Calu3 (cell line): ENCODE results near the gene TXNDC5. TPM values are rescaled to one million over a fixed set of nuclear protein-coding genes. Genes with fewer than 3 reads are reported as not detected.
"Not testable (repeated sequence)": the region's sequence is repeated elsewhere in the genome, so short reads cannot be mapped to it uniquely, and the experiment has no call there.

Source experiments
- BruUV-seq: library from RNA; stranded (reverse); fragments of 400-500 nt; replicated peaks from 2 replicates; lab custom pipeline; 2021; lab: Mats Ljungman, UMichigan
- CTCF ChIA-PET: fragments of 300-600 bp; sonication (Branson Sonifier 250); formaldehyde crosslinking; loops from one replicate; lab custom pipeline; 2022; ENCODE audit warnings: antibody characterized with exemption; lab: Charles Lee
- DNase-seq: peaks from one replicate; pipeline ENCODE4 v3.0.0; 2022
- H3K27ac Mint-ChIP-seq: one replicate; pipeline ENCODE4 v1.8.0; 2022; ENCODE audit warnings: mixed read lengths; ENCODE audit not compliant: unreplicated experiment
- H3K27me3 Mint-ChIP-seq: one replicate; pipeline ENCODE4 v1.8.0; 2022; ENCODE audit warnings: mixed read lengths; ENCODE audit not compliant: unreplicated experiment
- H3K36me3 Mint-ChIP-seq: one replicate; pipeline ENCODE4 v1.8.0; 2022; ENCODE audit warnings: mild to moderate bottlenecking, moderate library complexity, mixed read lengths; ENCODE audit not compliant: insufficient read depth, unreplicated experiment
- H3K4me1 Mint-ChIP-seq: one replicate; pipeline ENCODE4 v1.8.0; 2022; ENCODE audit warnings: mild to moderate bottlenecking, low read depth, mixed read lengths; ENCODE audit not compliant: unreplicated experiment
- H3K4me3 Mint-ChIP-seq: one replicate; pipeline ENCODE4 v1.8.0; 2022; ENCODE audit warnings: mild to moderate bottlenecking, low read depth, moderate library complexity, mixed read lengths; ENCODE audit not compliant: unreplicated experiment
- H3K9me3 Mint-ChIP-seq: one replicate; pipeline ENCODE4 v1.8.0; 2022; ENCODE audit warnings: low read depth, mixed read lengths; ENCODE audit not compliant: unreplicated experiment
- intact Hi-C: fragments of 100-400 bp; cut with micrococcal nuclease; formaldehyde crosslinking; loops from one replicate; pipeline ENCODE4 v1.10.0; 2022; ENCODE audit not compliant: unreplicated experiment
- total RNA-seq: library from RNA; stranded (reverse); gene quantifications from 2 replicates; pipeline ENCODE4 v1.2.3, GENCODE V29; 2022
- TF ChIP-seq, protein P1 (sequence below): fragments of 200-600 bp; IDR thresholded peaks from one replicate; pipeline ENCODE4 v1.8.0; 2022; ENCODE audit warnings: antibody characterized with exemption; ENCODE audit not compliant: unreplicated experiment

The TXNDC5 gene
- total RNA-seq, 1 experiment from 2014 or later, result 111 TPM

DNA sequence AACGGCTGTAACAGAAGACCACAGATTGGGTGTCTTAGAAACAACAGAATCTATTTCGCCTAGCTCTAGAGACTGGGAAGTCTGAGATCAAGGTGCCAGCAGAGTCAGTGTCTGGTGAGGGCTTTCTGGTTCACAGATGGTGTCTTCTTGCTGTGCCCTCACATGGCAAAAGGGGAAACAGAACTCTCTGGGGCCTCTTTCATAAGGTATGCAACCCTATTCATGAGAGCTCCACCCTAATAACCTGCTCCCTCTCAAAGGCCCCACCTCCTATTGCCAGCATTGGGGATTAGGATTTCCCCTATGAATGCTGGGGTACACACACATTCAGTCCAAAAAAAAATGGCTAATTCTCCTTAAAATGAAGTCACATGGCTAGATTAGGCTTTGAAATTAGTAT, 10.0 kb downstream of the TXNDC5 start:
- DNase-seq, result no peak
- CTCF ChIA-PET, result no interaction called here
- TF ChIP-seq, protein P1, sequence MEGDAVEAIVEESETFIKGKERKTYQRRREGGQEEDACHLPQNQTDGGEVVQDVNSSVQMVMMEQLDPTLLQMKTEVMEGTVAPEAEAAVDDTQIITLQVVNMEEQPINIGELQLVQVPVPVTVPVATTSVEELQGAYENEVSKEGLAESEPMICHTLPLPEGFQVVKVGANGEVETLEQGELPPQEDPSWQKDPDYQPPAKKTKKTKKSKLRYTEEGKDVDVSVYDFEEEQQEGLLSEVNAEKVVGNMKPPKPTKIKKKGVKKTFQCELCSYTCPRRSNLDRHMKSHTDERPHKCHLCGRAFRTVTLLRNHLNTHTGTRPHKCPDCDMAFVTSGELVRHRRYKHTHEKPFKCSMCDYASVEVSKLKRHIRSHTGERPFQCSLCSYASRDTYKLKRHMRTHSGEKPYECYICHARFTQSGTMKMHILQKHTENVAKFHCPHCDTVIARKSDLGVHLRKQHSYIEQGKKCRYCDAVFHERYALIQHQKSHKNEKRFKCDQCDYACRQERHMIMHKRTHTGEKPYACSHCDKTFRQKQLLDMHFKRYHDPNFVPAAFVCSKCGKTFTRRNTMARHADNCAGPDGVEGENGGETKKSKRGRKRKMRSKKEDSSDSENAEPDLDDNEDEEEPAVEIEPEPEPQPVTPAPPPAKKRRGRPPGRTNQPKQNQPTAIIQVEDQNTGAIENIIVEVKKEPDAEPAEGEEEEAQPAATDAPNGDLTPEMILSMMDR, result no peak
- no peak overlapping the region for H3K4me3 Mint-ChIP-seq
- H3K27me3 Mint-ChIP-seq, result no peaks in the 10 kb centered on the region
- H3K36me3 Mint-ChIP-seq, result peaks cover 24% of the 10 kb centered on the region
- H3K4me1 Mint-ChIP-seq, result no peaks in the 10 kb centered on the region
- no peaks in the 10 kb centered on the region for H3K9me3 Mint-ChIP-seq
- intact Hi-C loops, result no loop called here
- BruUV-seq, result no TSS peak
- no peak overlapping the region for H3K27ac Mint-ChIP-seq

DNA sequence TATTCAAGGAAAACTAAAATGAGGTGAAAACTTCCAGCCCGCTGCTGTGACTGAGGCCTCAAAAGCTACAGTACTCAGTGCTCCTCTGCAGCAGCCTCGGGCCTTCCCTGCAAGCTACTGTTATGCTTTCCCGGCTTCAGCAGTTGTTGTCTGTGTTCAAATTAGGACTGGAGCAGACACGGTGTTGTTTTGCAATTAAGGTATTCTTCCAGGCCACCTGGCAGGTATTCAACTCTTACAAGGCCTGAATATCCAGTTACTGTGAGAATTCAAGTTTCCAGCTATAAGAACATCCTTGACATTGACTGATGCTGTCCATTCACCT, 10.7 kb downstream of the TXNDC5 start:
- no peaks in the 10 kb centered on the region for H3K9me3 Mint-ChIP-seq
- no peak overlapping the region for H3K27ac Mint-ChIP-seq
- no peak overlapping the region for H3K4me3 Mint-ChIP-seq
- intact Hi-C loops, result loop anchor here (5.0 kb wide), 2 partner anchors 92 to 162 kb away; partner anchors contain the start of gene BLOC1S5
- CTCF ChIA-PET, result no interaction called here
- H3K36me3 Mint-ChIP-seq, result peaks cover 21% of the 10 kb centered on the region
- no peaks in the 10 kb centered on the region for H3K4me1 Mint-ChIP-seq
- BruUV-seq, result no TSS peak
- DNase-seq, result no peak
- TF ChIP-seq, protein P1, result no peak
- H3K27me3 Mint-ChIP-seq, result no peaks in the 10 kb centered on the region

DNA sequence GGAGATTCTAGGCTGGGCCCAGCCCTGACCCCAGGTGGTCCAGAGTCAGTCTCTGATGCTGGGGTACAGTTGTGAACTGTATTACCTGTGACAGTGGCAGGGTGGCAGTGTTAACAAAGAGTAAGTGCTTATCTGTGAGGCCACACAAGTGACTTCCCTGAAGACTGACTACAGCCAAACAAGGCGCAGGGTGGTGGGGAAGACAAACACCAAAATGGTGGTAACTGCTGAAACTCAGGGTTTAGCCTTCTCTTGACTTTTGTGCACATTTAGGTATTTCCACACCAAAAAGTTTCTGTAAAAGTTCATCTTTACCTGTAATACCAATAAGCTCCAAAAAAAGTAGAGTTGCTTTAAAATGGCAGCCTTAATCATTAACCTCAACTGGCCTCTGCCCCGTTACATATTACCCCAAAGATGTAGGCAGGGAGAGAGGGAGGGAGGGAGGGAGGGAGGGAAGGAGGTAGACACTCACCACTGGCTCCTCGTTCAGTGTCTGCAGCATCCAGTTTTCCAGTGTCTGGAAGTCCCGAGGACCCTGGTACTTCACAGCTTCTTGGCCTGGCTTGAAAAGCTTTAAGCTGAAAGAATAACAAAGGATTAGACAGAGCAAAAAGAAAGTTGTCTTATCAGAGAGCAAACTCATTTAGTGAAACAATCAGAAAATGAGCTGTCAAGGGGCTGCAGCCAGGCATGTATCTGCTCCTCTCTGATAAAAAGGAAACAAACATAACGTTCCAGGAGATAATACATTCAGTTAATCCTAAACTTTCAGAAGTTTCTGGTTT, 11.3 kb downstream of the TXNDC5 start:
- no peaks in the 10 kb centered on the region for H3K9me3 Mint-ChIP-seq
- H3K27ac Mint-ChIP-seq, result no peak overlapping the region
- no TSS peak for BruUV-seq
- H3K36me3 Mint-ChIP-seq, result peaks cover 16% of the 10 kb centered on the region
- no peaks in the 10 kb centered on the region for H3K27me3 Mint-ChIP-seq
- TF ChIP-seq, protein P1, result no peak
- intact Hi-C loops, result loop anchor here (5.0 kb wide), 2 partner anchors 93 to 163 kb away; partner anchors contain the start of gene BLOC1S5
- no peaks in the 10 kb centered on the region for H3K4me1 Mint-ChIP-seq
- peak; percentile 3 for DNase-seq
- H3K4me3 Mint-ChIP-seq, result no peak overlapping the region
- CTCF ChIA-PET, result no interaction called here

DNA sequence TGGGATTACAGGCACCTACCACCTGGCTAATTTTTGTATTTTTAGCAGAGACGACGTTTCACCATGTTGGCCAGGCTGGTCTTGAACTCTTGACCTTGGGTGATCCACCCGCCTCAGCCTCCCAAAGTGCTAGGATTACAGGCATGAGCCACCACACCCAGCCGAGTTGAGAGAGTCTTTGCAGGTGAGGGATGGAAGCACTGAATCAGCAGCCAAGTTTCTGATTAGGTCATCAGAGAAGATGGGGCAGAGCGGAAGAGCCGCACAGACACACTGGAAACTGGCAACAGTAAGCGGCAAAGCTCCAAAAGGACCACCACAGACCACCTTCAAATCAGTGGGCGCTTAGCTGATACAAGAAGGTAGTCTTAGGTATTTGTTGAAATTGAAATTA, 12.4 kb downstream of the TXNDC5 start:
- H3K4me1 Mint-ChIP-seq, H3K27ac Mint-ChIP-seq, BruUV-seq, CTCF ChIA-PET, H3K4me3 Mint-ChIP-seq, H3K9me3 Mint-ChIP-seq, DNase-seq, H3K27me3 Mint-ChIP-seq: not testable (repeated sequence)
- intact Hi-C loops, result loop anchor here (5.0 kb wide), 2 partner anchors 94 to 164 kb away; partner anchors contain the start of gene BLOC1S5
- peaks cover 14% of the 10 kb centered on the region for H3K36me3 Mint-ChIP-seq
